PFSK-1 (cell line): Measurements from ENCODE around the gene CDKL1.

Experiments used
- POLR2AphosphoS5 ChIP-seq: IDR thresholded peaks from 2 replicates; pipeline ENCODE4 v1.6.1; 2012; ENCODE audit warnings: low read depth, mild to moderate bottlenecking, control low read depth, low read length, moderate library complexity
- SIN3A ChIP-seq: IDR thresholded peaks from 2 replicates; pipeline ENCODE4 v1.6.1; 2012; ENCODE audit warnings: mild to moderate bottlenecking, low read length, moderate library complexity, borderline replicate concordance; ENCODE audit not compliant: insufficient read depth
- TAF1 ChIP-seq: IDR thresholded peaks from 2 replicates; pipeline ENCODE4 v1.6.1; 2012; ENCODE audit warnings: low read length, control low read depth, borderline replicate concordance; ENCODE audit not compliant: insufficient read depth
- TF ChIP-seq, protein P1 (sequence below), 2 experiments: IDR thresholded peaks; 2 replicates each; pipeline versions ENCODE4 v1.6.1 to v1.8.0; 2011 to 2012; ENCODE audit warnings: low read depth in 2 of 2, low read length in 2 of 2, control low read depth in 1 of 2, inconsistent platforms in 1 of 2, mild to moderate bottlenecking in 1 of 2, moderate library complexity in 1 of 2; ENCODE audit not compliant: insufficient read depth in 1 of 2

DNA sequence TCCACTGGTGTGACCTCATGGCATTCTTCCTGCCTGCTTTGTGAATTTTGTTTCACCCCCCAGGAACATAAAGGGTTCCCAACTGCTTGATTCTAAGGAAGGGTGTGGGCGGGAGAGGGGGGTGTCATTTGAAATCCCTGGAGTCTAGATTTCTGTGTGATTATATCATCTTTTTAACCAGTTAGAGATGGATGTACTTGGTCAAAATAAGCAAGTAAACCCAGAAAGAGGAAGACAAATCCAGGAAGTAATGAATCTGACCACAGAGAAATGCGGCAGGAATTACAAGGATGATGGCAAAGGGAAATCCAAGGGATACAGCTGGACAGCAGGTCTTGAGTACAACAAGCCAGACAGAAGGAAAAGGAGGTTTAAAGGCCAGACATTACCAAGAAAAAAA is 45.7 kb downstream of the CDKL1 start:
- TF ChIP-seq POLR2AphosphoS5: no peak
- TF ChIP-seq, protein P1, sequence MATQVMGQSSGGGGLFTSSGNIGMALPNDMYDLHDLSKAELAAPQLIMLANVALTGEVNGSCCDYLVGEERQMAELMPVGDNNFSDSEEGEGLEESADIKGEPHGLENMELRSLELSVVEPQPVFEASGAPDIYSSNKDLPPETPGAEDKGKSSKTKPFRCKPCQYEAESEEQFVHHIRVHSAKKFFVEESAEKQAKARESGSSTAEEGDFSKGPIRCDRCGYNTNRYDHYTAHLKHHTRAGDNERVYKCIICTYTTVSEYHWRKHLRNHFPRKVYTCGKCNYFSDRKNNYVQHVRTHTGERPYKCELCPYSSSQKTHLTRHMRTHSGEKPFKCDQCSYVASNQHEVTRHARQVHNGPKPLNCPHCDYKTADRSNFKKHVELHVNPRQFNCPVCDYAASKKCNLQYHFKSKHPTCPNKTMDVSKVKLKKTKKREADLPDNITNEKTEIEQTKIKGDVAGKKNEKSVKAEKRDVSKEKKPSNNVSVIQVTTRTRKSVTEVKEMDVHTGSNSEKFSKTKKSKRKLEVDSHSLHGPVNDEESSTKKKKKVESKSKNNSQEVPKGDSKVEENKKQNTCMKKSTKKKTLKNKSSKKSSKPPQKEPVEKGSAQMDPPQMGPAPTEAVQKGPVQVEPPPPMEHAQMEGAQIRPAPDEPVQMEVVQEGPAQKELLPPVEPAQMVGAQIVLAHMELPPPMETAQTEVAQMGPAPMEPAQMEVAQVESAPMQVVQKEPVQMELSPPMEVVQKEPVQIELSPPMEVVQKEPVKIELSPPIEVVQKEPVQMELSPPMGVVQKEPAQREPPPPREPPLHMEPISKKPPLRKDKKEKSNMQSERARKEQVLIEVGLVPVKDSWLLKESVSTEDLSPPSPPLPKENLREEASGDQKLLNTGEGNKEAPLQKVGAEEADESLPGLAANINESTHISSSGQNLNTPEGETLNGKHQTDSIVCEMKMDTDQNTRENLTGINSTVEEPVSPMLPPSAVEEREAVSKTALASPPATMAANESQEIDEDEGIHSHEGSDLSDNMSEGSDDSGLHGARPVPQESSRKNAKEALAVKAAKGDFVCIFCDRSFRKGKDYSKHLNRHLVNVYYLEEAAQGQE (IDR thresholded peaks at IDR 0.05; ENCODE audit: insufficient read depth in 1 of 2, low read depth in 2 of 2, low read length in 2 of 2): no peak
- no peak for TF ChIP-seq SIN3A
- TF ChIP-seq TAF1: no peak
